ENCODE data around the gene PAX1.

The PAX1 gene

DNA sequence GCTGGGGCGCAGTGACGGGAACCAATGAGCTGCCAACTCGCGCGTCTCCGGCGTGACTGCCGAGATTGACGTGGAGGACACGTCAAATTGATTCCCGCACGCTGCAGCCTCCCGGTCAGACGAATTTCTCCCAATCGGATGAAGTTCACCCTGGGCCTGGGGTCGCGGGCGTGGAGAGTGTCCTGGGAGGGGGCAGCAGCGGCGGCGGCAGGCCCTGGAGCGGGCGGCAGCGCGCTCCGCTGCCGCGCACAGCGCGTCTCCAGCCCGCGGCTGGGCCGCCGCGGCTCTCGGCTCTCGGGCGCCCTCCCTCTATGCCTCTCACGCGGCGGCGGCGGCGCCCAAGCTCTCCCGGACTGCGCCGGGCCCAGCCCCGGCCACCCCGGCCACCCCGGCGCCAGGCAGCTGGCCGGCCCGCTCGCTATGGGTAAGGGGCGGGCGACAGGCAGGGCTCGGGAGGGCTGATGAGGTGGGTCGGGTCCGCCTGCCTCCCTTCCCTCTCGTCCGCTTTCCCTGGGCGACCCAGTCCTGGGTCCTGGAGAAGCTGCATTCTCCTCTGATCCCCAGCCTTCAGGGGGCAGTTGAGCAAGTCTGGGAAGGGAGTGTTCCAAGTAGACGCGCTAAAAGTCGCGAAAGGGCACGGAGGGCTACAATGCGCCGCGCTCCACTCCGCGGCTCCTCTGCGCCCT lies at the start of gene PAX1:
PAX1 (plus strand) TSS at position 90 of the 686 bp plus-strand sequence; CDS start at position 139, 49 bp downstream.
- DNase-seq (ENCODE audit: low read depth) = no peak

DNA sequence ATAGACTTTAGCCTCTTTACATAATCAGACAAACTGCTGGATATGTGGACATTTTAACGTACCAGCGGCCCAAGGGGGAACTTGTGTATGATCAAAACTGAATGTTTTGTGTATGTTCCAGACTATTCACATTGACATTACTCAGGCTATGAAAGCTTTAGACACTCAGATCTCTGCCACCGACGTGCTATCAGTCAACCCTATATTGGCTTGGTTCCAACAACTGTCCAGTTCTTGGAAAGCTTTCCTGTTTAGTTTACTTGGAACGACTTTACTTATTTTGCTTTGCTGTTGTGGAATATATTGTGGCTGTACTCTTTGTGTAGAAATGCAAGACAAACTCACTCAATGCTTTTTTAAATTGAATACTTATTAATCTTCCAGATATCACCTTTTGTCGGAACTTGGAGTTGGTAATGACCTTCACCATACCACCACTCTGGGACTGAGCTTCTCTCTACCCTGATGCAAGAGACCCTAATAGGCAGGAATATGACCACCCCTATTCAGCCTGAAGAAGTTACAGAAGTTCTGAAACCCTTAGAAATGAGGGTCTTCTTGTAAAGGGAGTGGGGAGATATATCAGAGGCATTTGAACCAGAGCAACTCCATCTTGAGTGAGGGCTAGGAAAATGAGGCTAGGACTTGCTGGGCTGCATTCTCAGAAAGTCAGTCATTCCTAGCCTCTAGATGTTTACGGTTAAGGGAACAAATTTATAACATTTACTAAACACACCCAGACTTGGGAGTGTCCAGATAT lies 49.0 kb upstream of the PAX1 start:
- no peak for DNase-seq (ENCODE audit: low read depth)

DNA sequence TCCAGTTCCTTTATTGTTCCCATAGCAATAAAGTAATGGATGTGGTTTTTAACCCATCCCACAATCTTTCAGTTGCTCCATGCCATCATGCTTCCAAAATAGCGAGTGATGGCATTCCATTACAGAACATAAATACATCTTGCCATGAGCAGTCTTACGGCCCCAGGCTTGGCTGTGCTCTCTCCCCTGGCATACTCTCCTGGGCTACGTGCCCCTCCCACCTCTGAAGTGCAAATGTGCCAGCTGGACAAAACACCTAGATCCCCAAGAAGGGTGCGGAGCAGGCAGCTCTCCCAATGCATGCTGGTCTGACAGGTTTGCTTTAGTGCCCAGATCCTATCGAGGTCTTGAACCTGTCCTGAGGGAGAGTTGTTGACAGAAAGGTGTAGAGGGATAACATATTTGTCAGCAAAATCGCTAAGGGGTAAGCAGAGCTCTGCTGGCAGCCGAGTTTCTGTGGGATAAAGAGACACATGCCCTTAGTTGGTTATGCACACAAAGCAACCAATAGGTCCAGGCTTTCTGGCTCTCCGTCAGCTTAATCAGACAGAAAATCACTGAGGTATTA lies 43.9 kb upstream of the PAX1 start:
- no peak for DNase-seq (ENCODE audit: low read depth)

DNA sequence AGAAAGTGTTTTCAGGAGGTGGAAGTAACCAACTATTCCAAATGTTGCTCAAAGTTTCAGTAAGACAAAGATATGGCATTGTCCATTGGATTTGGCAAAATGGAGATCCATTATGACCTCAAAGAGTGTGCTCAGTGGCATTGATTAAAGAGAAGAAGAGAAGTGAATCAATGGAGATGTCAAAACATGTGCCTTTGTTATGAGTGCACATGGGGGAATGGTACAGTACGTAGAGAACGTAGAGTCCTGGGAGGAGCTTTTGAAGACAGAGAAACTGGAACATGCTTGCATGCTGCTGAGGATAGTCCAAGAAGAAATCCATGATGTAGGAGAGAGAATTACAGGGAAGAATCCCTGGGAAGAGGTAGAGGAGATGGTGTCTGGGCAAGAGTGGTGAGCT lies 42.0 kb upstream of the PAX1 start:
- no peak for DNase-seq (ENCODE audit: low read depth)

DNA sequence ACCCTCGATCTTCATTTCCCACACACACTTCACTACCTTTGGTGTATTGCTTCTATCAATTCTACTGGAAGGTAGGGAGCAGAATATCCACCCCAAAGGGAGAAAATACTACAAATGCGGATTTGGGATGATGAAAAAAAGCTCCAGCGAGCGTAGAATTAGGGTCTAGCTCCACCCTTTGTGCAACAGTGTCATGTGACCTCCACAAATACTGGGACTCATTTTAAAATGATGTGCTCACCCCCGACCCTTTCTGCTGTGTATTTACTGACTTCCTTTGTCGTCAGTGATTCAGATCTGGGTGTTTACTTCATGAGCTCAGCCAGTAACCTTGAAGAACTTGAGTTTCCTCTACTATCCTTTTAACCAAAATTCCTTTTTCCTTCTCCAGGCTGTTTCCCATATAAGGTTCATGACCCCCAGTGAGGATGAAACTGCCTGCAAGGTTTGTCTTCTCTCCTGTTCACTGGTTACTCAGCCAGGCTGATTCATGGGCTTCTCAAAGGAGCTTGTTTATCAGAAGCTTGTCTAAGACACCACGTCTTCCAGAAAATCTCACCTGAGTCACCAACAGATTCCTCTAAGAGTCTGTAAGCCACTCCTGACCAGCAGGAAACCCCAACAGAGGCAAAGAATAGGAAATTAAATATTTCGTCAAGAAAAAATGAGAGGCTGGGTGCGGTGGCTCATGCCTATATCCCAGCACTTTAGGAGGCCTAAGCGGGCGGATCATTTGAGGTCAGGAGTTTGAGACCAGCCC lies 39.6 kb upstream of the PAX1 start:
- DNase-seq (ENCODE audit: low read depth) = no peak

DNA sequence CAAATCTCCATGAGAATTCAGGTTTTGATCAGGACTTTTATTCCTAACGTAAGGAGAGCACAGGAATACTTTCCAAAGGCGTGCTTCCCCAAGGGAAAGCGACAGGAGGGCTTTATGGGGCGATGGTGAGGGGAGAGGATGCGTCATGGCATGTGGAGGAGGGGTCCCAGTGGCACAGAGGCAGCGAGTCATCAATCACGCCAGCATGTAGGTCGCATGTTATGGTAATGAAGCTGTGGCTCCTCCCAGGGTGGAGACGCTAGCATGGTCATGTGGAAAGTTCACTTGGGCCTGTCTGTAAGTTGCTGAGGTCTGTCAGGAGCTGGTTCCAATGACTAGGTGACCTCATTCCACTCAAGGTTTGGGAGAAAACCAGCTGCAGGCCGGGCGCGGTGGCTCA lies 35.3 kb upstream of the PAX1 start:
- DNase-seq (ENCODE audit: low read depth) = no peak

DNA sequence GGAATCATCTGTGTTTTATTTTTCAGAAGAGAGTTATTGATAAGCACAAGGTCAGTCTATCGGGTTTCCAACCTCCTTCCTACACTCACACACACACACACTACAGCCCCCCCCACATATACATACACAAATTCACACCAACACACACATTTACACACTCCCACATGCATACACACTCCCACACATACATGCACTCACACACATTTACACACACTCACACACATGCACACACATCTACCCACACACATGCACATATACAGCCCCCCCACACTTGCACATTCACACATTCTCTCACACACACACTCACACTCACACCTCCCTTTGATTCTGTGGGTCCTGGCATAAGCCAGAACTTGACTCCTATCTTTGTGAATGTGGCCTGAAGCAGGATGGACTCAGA lies 34.5 kb upstream of the PAX1 start:
- DNase-seq (ENCODE audit: low read depth) = no peak

DNA sequence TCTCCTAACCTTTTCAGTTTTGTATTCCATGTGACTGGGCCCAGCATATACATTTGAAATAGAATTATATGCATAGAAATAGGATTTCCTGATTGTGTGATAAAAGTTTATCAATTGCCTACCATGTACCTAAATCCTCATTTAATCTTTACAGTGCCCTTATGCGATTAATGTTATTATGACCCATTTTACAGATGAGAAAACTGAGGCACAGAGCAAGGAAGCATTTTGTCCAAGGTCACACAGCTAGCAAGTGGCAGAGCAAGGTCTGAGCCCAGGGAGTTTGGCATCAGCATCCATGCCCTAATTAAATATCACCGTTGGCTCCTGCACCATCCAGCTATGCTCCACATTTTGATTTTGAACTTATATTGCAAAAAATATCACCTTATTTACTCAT lies 28.2 kb upstream of the PAX1 start:
- DNase-seq (ENCODE audit: low read depth) = no peak

DNA sequence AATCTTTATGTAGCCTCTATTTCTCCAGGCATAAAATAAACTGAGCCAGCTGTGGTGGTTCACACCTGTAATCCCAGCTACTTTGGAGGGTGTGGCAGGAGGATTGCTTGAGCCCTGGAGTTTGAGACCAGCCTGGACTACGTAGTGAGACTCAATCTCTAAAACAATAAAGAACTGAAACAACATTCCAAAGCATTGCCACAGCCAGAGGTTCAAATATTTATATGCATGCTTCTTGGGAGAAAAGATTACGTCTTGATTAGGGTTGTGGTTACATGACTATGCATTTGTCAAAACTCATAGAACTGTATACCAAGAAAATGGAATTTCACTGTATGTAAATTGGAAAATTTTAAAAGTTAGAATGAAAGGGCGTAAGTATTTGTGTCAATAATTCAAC lies 27.7 kb upstream of the PAX1 start:
- no peak for DNase-seq (ENCODE audit: low read depth)

DNA sequence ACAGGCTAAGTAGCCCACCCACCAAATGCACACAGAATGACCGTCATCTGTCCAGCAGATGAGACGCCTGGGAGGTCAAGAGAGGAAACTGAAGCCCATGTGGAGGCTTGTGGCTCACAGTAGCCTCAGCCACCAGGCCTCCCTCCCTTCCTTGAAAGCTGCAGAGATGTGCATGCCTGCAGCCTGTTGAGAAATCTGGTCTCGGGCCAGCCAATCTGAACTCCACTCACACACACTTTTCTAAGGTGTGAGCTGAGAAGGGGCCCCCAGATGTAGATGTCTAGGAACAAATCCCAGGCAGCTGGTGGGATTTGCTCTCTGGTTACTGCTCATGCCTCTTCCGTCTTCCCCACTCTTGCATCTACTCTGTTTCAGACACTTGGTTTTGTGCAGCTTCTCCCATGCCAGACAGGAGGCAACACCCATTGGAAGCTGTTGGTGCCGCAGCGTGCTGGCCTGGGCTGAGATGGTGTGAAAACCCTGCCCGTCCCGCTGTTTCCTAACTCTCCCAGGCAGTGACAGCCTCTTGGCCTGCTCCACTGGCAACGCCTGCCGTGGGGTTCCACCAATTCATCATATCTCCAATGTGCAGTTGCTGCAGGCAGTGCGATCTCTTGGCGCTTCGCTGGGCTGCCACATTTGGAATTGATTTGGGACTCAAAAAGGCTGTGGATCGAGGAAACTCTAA lies 24.1 kb upstream of the PAX1 start:
- no peak for DNase-seq (ENCODE audit: low read depth)

DNA sequence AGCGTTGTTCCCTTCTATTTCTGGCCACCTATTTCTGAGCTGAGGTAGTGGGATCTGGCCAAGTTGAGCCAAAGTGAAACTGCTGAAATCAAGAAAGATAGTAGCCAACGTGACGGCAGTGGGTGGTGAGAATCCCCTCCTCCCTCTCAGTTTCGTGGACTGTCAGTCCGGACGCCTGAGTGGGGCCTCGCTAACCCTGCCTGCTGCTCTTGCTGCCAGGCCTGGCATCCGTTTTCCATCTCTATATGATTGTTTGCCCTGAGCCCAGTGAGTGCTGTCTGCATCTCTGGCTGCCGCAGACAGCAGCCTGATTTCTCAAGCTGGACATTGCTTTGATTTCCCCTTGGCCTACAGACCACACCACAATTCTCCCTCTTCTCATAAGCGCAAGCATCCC lies 23.5 kb upstream of the PAX1 start:
- DNase-seq (ENCODE audit: low read depth) = no peak

DNA sequence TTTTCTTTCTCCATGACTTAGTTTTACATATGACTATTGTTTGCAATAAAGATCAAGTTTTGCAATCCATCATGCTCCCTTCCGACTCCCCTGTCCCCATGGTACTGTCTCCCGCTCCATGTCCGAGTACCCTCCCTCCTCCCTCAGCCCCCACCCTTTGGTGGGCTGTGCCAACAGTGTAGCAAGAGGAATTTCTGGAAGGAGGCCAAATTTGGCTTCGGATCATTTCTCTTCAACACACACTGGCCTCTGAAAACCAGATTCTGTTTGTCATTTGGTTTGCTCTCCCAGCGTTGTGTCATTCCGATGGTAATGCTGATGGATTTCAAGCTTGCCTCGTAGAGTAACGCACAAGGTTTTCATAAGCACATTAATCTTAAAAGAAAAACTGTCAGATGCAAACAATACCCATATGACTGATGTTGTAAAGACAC lies 22.9 kb upstream of the PAX1 start:
- no peak for DNase-seq (ENCODE audit: low read depth)

DNA sequence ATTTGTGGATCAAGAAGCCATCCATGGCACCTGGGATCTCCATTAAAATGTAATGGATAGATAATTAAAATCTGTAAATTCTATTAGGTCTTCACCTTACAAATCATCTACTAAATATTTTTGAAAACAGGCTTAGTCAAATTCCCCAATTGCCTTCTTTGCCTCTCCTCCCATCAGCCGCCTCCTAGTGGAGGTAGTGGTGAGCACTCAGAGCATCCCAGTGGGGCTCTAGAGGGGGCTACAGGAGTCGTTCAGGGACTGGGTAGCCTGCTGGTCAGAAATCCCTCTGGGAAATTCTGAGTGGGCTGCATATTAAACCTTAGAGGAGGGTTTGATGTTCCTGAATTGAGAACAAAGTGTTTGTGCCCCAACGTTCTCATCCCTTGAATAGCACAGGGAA lies 20.8 kb upstream of the PAX1 start:
- DNase-seq (ENCODE audit: low read depth) = no peak

DNA sequence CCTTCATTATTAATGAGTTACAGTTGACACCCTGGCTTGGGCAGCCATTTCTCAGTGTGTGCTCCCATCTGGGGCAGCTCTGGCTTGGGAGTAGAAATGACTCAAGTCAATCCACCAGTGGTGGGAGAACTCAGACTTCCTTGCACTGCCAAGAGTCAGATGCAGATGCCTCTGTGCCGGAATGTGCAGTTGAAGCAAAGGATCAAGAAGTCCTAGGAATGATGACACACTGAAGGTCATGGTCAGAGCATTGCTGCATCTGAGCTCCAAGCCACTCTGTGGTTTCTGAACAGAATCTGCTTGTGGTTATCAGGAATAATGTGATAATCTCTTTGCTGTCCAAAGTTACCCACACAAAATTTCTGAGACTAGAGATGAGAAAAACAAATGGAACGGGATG lies 19.5 kb upstream of the PAX1 start:
- DNase-seq (ENCODE audit: low read depth) = no peak

DNA sequence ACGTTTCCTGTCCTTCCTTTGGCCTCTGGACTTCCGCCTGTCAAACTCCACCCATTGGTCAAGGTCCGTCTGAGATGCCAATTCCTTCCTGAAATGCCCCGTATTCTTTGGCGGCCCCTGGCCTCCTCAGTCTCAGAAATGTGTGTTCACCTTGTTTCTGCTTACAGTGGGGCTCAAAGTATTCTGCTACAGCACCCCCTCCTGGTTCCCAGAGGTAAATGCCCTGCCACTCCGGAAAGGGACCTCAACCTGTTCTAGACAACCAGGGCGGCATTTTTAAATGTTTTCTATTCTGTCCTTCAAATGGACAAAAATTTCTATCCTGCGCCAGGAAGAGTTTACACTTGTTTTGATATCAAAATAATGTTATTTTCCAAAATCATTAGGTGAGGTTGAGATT lies 12.1 kb upstream of the PAX1 start:
- no peak for DNase-seq (ENCODE audit: low read depth)

DNA sequence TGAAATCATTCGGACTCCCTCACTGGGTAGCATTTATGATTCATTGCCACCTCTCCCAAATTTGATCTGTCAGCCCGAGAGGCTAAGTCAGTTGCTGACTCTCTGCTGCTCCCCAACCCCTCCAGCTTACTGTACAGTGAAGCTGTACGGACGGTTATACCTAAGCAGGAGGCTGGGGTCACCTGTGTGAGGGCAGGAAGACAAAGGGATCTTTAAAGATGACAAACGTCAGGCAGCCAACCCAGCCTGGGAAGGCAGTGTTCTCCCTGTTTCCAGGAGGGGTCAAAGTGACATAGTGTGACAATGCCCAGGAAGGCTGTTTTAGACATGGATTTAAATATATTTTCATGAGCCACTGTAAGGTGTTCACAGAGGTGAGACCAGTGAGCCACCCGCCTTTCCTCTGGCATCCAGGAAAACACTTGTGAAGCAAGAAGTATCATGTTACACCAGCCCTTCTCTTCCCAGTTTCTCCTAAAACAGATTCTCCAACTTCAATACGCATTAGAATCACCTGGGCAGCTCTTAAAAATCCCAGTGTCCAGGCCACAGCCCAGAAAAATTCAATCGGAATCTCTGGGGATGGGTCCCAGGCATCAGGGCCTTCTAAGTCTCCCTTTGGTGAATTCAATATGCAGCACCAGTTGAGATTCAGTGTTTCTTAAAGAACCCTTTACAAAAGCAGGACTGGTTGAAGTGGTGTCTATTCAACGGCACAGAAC lies 6.8 kb upstream of the PAX1 start:
- no peak for DNase-seq (ENCODE audit: low read depth)

DNA sequence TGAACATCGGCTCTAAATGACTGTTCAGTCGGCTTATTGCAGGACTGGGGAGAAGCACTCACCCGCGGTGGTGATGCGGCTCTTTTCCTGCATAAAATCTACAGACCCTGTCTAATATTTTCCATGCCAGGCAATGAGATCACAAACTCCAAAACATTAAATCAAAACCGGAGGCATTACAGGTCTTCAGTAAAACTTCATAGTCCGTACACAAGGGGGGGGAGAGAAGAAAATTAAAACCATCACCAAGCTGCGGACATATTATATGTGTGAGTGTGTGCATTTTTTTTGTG lies 6.3 kb upstream of the PAX1 start:
- DNase-seq (ENCODE audit: low read depth) = no peak

DNA sequence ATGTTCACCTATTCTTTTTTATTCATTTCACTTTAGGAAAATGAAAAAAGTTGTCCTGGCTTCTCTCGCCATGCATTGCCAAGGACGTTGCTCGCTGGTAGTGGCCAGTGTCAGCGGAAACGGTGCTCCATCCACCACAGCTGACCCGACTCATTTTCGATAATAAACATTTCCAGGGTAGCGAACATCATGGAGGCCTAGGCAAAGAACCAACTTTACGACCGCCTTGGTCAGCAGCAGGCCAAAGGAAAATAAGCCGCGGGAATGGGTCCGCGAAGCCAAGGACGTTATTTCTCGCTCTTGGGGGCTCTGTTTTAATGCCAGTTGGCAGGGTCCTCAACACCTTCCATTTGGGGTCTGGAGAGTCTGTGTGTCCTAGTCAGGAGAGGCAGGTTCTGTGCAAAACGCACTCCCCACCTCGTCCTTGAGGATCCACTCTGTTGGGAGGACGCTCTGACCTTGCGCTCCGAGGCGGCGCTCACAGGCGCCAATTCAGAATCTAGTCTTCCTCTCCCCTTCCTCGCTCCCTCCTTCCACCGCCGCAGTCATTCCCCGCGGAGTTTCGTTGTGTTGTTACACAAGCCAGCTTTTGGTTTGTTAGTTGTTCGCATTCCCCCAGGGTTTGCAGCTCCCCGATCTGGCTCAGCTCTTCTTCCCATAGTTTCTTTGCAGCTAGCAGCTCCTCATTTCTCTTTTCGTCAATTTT lies 4.1 kb upstream of the PAX1 start:
- DNase-seq (ENCODE audit: low read depth) = no peak

DNA sequence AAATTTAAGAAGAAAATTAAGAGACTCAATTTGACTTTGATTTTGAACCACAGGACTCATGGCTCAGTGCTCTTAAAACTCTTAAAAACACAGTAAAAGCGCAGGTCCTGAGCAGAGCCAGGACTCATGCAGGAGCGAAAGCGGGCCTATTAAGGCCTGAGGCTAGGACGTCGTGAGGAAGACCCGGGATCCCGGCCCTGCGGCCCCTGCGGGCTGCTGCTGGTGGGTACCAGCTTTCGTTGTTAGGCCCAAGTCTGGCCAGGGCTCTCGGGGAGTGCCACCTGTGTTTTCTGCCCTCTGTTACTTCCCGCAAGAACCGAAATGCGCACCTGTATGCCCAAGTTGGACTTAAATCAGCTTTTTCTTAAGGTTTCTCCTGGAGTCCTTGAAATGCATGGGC lies 3.4 kb upstream of the PAX1 start:
- DNase-seq (ENCODE audit: low read depth) = no peak

DNA sequence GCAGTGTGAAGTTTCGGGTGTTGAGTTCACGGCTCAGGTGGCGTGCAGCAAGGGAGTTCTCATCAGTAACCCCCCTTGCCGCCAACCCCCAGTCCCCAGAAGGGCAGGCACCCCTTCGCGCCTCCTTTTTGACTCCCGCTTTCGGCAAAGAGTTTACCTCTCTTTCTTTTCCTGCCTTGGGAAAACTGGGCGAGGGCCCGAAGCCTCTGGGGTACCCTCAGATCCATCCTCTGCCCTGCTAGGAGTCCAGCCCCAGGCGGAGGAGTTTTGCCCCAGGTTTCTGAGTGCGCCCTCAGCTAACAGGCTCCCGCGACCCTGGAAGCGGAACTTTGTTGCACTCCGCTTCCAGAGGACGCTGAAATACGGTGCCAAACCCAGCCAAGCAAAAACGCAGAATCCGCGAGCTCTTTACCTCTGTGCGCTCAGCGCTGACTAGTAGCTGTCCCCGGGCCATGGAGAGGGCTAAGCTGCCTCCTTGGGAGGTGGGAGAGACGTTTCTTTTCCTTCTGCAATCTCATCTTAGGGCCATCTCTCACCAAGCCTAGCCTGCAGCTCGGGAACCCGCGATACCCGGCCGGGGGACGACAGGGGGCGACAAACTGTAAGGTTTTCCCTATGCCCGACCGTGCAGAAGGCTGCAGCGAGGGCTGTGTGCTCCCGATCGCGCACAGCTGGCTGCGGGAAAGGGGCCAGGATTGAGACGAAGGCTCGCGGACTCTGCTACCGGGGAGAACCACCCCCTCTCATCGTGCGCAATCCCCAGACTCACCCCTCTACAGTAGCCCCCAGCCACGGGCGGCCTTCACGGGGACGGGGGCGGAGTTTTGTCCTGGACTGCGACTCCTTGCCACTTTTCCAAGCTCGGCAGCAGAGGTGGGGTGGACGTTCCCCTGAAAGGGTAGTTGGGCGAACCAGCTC lies 2.7 kb upstream of the PAX1 start:
- DNase-seq (ENCODE audit: low read depth) = no peak

All from stimulated activated CD4-positive, alpha-beta T cell treated with anti-CD3 and anti-CD28 coated beads, Interleukin-2, amount 100 ng/mL, for 4 hours (primary cell).